Progenitor cell of endocrine pancreas (in vitro differentiated cells): ENCODE measurements around the gene BAZ1B. TPM values are rescaled to one million over a fixed set of nuclear protein-coding genes. Genes with fewer than 3 reads are reported as not detected.

Source experiments
- DNase-seq: peaks from one replicate; pipeline ENCODE4 v3.0.0; 2021; ENCODE audit warnings: low spot score; ENCODE audit not compliant: unreplicated experiment
- H3K27ac Mint-ChIP-seq: 2 replicates; pipeline ENCODE4 v1.8.0; 2021; ENCODE audit warnings: mild to moderate bottlenecking, moderate library complexity, mixed read lengths
- H3K27me3 Mint-ChIP-seq: 2 replicates; pipeline ENCODE4 v1.8.0; 2021; ENCODE audit warnings: mixed read lengths
- H3K36me3 Mint-ChIP-seq: 2 replicates; pipeline ENCODE4 v1.8.0; 2022; ENCODE audit warnings: mixed read lengths; ENCODE audit not compliant: insufficient read depth
- H3K4me1 Mint-ChIP-seq: 2 replicates; pipeline ENCODE4 v1.8.0; 2021; ENCODE audit warnings: low read depth, mixed read lengths
- H3K4me3 Mint-ChIP-seq: 2 replicates; pipeline ENCODE4 v1.8.0; 2021; ENCODE audit warnings: low read depth, mild to moderate bottlenecking, moderate library complexity, mixed read lengths
- H3K9me3 Mint-ChIP-seq: 2 replicates; pipeline ENCODE4 v1.8.0; 2021; ENCODE audit warnings: low read depth, mixed read lengths
- CTCF ChIP-seq: fragments of 200-600 bp; sonication (generic); IDR thresholded peaks from one replicate; pipeline ENCODE4 v1.5.0; 2021; ENCODE audit warnings: antibody characterized with exemption, mild to moderate bottlenecking; ENCODE audit not compliant: unreplicated experiment
- total RNA-seq: library from RNA; stranded (reverse); gene quantifications from 2 replicates; pipeline ENCODE4 v1.2.1, GENCODE V29; 2021

The BAZ1B gene
- total RNA-seq, 1 donor from 2014 or later, result 92.1 TPM

- Mint-ChIP-seq H3K36me3 (peaks cover 22% of the 10 kb centered on the region), H3K27ac (peak overlapping the region; percentile 34)
- no peak for TF ChIP-seq CTCF
These were observed 82.7 kb downstream of the BAZ1B start for GRCh38 chr7:73439410-73439704.

GRCh38 chr7:73438547-73439409 lies 83.3 kb downstream of the BAZ1B start:
- peak overlapping the region; percentile 34 for H3K27ac Mint-ChIP-seq
- H3K4me1 Mint-ChIP-seq, result peaks cover 2% of the 10 kb centered on the region
- TF ChIP-seq CTCF, result no peak
- H3K4me3 Mint-ChIP-seq, result no peak overlapping the region
- H3K9me3 Mint-ChIP-seq, result no peaks in the 10 kb centered on the region
- H3K27me3 Mint-ChIP-seq, result peaks cover 6% of the 10 kb centered on the region
- peaks cover 22% of the 10 kb centered on the region for H3K36me3 Mint-ChIP-seq
- DNase-seq, result no peak

More at GRCh38 chr7:73439410-73439704, 82.7 kb downstream of the BAZ1B start:
- DNase-seq, result no peak
- Mint-ChIP-seq H3K4me3 (no peak overlapping the region), H3K27me3 (peaks cover 6% of the 10 kb centered on the region), H3K9me3 (no peaks in the 10 kb centered on the region), H3K4me1 (peaks cover 2% of the 10 kb centered on the region)

GRCh38 chr7:73437621-73438416 lies 84.3 kb downstream of the BAZ1B start:
- Mint-ChIP-seq H3K27me3 (peaks cover 6% of the 10 kb centered on the region), H3K4me1 (peaks cover 2% of the 10 kb centered on the region), H3K27ac (no peak overlapping the region), H3K36me3 (peaks cover 20% of the 10 kb centered on the region), H3K4me3 (no peak overlapping the region), H3K9me3 (no peaks in the 10 kb centered on the region)
- no peak for TF ChIP-seq CTCF
- DNase-seq, result no peak

- peaks cover 6% of the 10 kb centered on the region for H3K27me3 Mint-ChIP-seq
- H3K9me3 Mint-ChIP-seq, result no peaks in the 10 kb centered on the region
- peaks cover 13% of the 10 kb centered on the region for H3K36me3 Mint-ChIP-seq
- no peak overlapping the region for H3K4me3 Mint-ChIP-seq
- TF ChIP-seq CTCF, result no peak
- peaks cover 2% of the 10 kb centered on the region for H3K4me1 Mint-ChIP-seq
- H3K27ac Mint-ChIP-seq, result no peak overlapping the region
- no peak for DNase-seq
These were observed 85.0 kb downstream of the BAZ1B start for GRCh38 chr7:73437091-73437490.

- Mint-ChIP-seq H3K4me3 (no peak overlapping the region), H3K27me3 (peaks cover 13% of the 10 kb centered on the region), H3K27ac (peak overlapping the region; percentile 24), H3K4me1 (peaks cover 2% of the 10 kb centered on the region), H3K36me3 (peaks cover 10% of the 10 kb centered on the region), H3K9me3 (no peaks in the 10 kb centered on the region)
- no peak for TF ChIP-seq CTCF
- no peak for DNase-seq
These were observed 85.8 kb downstream of the BAZ1B start for GRCh38 chr7:73436031-73436929.
